Spleen (tissue), 11 donors: ENCODE measurements around the gene MX2. TPM values are rescaled to one million over a fixed set of nuclear protein-coding genes. Genes with fewer than 3 reads are reported as not detected.

Experiments used
- DNase-seq: peaks from one replicate; pipeline ENCODE4 v3.0.0-alpha.2; 2020
- H3K27ac ChIP-seq, 8 donors: fragments of 200-600 bp; sonication (generic) in 7 of 8; 1 replicate in 4 of 8; 2 replicates in 4 of 8; pipeline versions ENCODE4 v1.5.0 to v1.8.0; 2016 to 2021; ENCODE audit warnings: inconsistent platforms in 4 of 8, mild to moderate bottlenecking in 4 of 8, moderate library complexity in 1 of 8
- H3K27me3 ChIP-seq, 7 donors: fragments of 200-600 bp; sonication (generic) in 6 of 7; replicated peaks in 1 of 7; 1 replicate in 4 of 7; 2 replicates in 3 of 7; pipeline versions ENCODE4 v1.5.0 to v1.8.0; 2016 to 2021; ENCODE audit warnings: inconsistent platforms in 3 of 7, mild to moderate bottlenecking in 1 of 7
- H3K36me3 ChIP-seq, 6 donors: fragments of 200-600 bp; sonication (generic) in 5 of 6; 1 replicate in 4 of 6; 2 replicates in 2 of 6; pipeline versions ENCODE4 v1.5.0 to v1.8.0; 2016 to 2021; ENCODE audit warnings: inconsistent platforms in 2 of 6
- H3K4me1 ChIP-seq, 6 donors: fragments of 200-600 bp; sonication (generic) in 5 of 6; 1 replicate in 3 of 6; 2 replicates in 3 of 6; pipeline versions ENCODE4 v1.5.0 to v1.8.0; 2016 to 2021; ENCODE audit warnings: inconsistent platforms in 3 of 6
- H3K4me3 ChIP-seq, 8 donors: fragments of 200-600 bp; sonication (generic) in 7 of 8; 1 replicate in 4 of 8; 2 replicates in 4 of 8; pipeline versions ENCODE4 v1.5.0 to v1.8.0; 2016 to 2021; ENCODE audit warnings: inconsistent platforms in 4 of 8, mild to moderate bottlenecking in 4 of 8, moderate library complexity in 2 of 8
- H3K9me3 ChIP-seq, 8 donors: fragments of 200-600 bp; sonication (generic) in 7 of 8; 1 replicate in 4 of 8; 2 replicates in 4 of 8; pipeline versions ENCODE4 v1.5.0 to v1.8.0; 2016 to 2021; ENCODE audit warnings: inconsistent platforms in 4 of 8
- CTCF ChIP-seq, 11 experiments: fragments of 200-600 bp in 7 of 11; fragments of 450-650 bp in 4 of 11; sonication (generic) in 4 of 11; IDR thresholded peaks in 8 of 11; conservative IDR thresholded peaks in 3 of 11; 1 replicate in 7 of 11; 2 replicates in 4 of 11; pipeline versions ENCODE4 v1.4.0 to v1.8.0; 2016 to 2021; ENCODE audit warnings: antibody characterized with exemption in 11 of 11, inconsistent platforms in 4 of 11, mild to moderate bottlenecking in 1 of 11
- POLR2A ChIP-seq, 3 donors: fragments of 450-650 bp; IDR thresholded peaks; one replicate each; pipeline ENCODE4 v1.5.1; 2017; ENCODE audit warnings: antibody characterized with exemption in 3 of 3, mild to moderate bottlenecking in 1 of 3
- POLR2AphosphoS5 ChIP-seq, 3 donors: sonication (generic); formaldehyde crosslinking; IDR thresholded peaks; one replicate each; pipeline ENCODE4 v1.5.1; 2017; ENCODE audit warnings: antibody characterized with exemption in 3 of 3
- WGBS, 5 donors: extraction: QIAGEN DNeasy Blood & Tissue Kit in 3 of 5; methylation state at CpG; one replicate each; pipeline versions ENCODE4 v1.1.5 to v1.1.7; 2013 to 2018; 5-methylcytosine and 5-hydroxymethylcytosine counted together
- intact Hi-C: fragments of 100-400 bp; cut with DNase I; formaldehyde crosslinking; loops from one replicate; pipeline ENCODE4 v1.15.0; 2023; ENCODE audit warnings: low total_unique reads
- polyA plus RNA-seq, 3 donors: library from polyadenylated mRNA; stranded (reverse); fragments of 200-250 nt; gene quantifications; one replicate each; pipeline ENCODE4 v1.2.1, GENCODE V29; 2013
- total RNA-seq, 7 donors: library from RNA; depleted of rRNA in 3 of 7; stranded (reverse); fragments of >200 nt in 3 of 7; fragmentation: NEBNext Ultra II Directional in 4 of 7; extraction: Animal tissue kit (Norgen Biotek cat#: 25700) in 4 of 7; gene quantifications; one replicate each; pipeline versions ENCODE4 v1.1.0 to v1.2.1, GENCODE V29; 2016 to 2021
- donor health status: healthy with polysubstance abuse.
- donor health status: DM: no; HTN: no; CAD: no; lungs with moderate emphysema.
- donor health status: DM: no; HTN: no; CAD: no.
- donor health status: Bipolar disorder and iron deficiency.
- donor health status: healthy.
- donor health status: DM: no; HTN: no; CAD: no.
- donor health status: DM: yes; HTN: yes; CAD: no.

MX2 gene
- total and polyA plus RNA-seq, 10 donors = 20.0 to 109 (median 71.8) TPM

GRCh38 chr21:41439248-41439647 lies 77.4 kb downstream of the MX2 start:
- Histone ChIP-seq H3K4me1 (no peaks in the 10 kb centered on the region), H3K9me3 (peaks cover 0 to 14% (median 7%) of the 10 kb centered on the region in 8 donors), H3K27ac (peak overlapping the region in 4 of 8 donors; percentile 16 to 73 (median 25)), H3K36me3 (peaks cover 13 to 100% (median 93%) of the 10 kb centered on the region in 6 donors), H3K4me3 (no peak overlapping the region), H3K27me3 (no peaks in the 10 kb centered on the region)
- intact Hi-C loops = no loop called here
- WGBS, 5 donors = 64 to 92% (median 74%) methylated on average over 4 of the region's 4 CpGs
- no peak for DNase-seq
- TF ChIP-seq CTCF (IDR thresholded peaks at IDR 0.05 in 8 of 11, conservative IDR thresholded peaks at IDR 0.05 in 3 of 11) (no peak), POLR2A (IDR thresholded peaks at IDR 0.05) (no peak), POLR2AphosphoS5 (IDR thresholded peaks at IDR 0.05) (no peak)

GRCh38 chr21:41441546-41441945 lies 79.7 kb downstream of the MX2 start:
- H3K9me3 ChIP-seq = no peaks in the 10 kb centered on the region
- 93 to 96% (median 95%) methylated on average over 14 of the region's 14 CpGs for WGBS, 5 donors

GRCh38 chr21:41442481-41443186 lies 80.8 kb downstream of the MX2 start:
- 95 to 97% (median 96%) methylated on average over 2 of the region's 2 CpGs for WGBS, 5 donors

More at GRCh38 chr21:41441546-41441945, 79.7 kb downstream of the MX2 start:
- Histone ChIP-seq H3K36me3 (peaks cover 13 to 100% (median 94%) of the 10 kb centered on the region in 6 donors), H3K4me1 (peaks cover 0 to 9% (median 0%) of the 10 kb centered on the region in 6 donors), H3K4me3 (no peak overlapping the region), H3K27ac (peak overlapping the region in 3 of 8 donors; percentile 52 to 73 (median 55)), H3K27me3 (no peaks in the 10 kb centered on the region)
- TF ChIP-seq CTCF (IDR thresholded peaks at IDR 0.05 in 8 of 11, conservative IDR thresholded peaks at IDR 0.05 in 3 of 11) (no peak), POLR2A (IDR thresholded peaks at IDR 0.05) (no peak), POLR2AphosphoS5 (IDR thresholded peaks at IDR 0.05) (no peak)
- no peak for DNase-seq
- intact Hi-C loops = no loop called here

More at GRCh38 chr21:41442481-41443186, 80.8 kb downstream of the MX2 start:
- no peaks in the 10 kb centered on the region for H3K27me3 ChIP-seq
- H3K4me1 ChIP-seq = peaks cover 0 to 9% (median 0%) of the 10 kb centered on the region in 6 donors
- DNase-seq = no peak
- no peak overlapping the region for H3K4me3 ChIP-seq
- peak overlapping the region in 6 of 8 donors; percentile 23 to 73 (median 43) for H3K27ac ChIP-seq
- no peak for TF ChIP-seq POLR2AphosphoS5 (IDR thresholded peaks at IDR 0.05)
- TF ChIP-seq POLR2A (IDR thresholded peaks at IDR 0.05) = no peak
- no peak for TF ChIP-seq CTCF (IDR thresholded peaks at IDR 0.05 in 8 of 11, conservative IDR thresholded peaks at IDR 0.05 in 3 of 11)
- intact Hi-C loops = no loop called here
- no peaks in the 10 kb centered on the region for H3K9me3 ChIP-seq
- H3K36me3 ChIP-seq = peaks cover 9 to 100% (median 94%) of the 10 kb centered on the region in 6 donors
